Tibial nerve (tissue), 3 donors: ENCODE results near the gene SLC35A2.

Experiments used
- CTCF ChIP-seq, 5 experiments: fragments of 200-600 bp in 3 of 5; fragments of 450-650 bp in 2 of 5; sonication (generic) in 3 of 5; IDR thresholded peaks; one replicate each; pipeline ENCODE4 v1.5.1; 2016 to 2019; ENCODE audit warnings: antibody characterized with exemption in 5 of 5, mild to moderate bottlenecking in 3 of 5, moderate library complexity in 2 of 5
- POLR2A ChIP-seq, 2 donors: fragments of 450-650 bp; IDR thresholded peaks; one replicate each; pipeline ENCODE4 v1.6.1; 2017; ENCODE audit warnings: antibody characterized with exemption in 2 of 2, mild to moderate bottlenecking in 2 of 2, moderate library complexity in 2 of 2

- TF ChIP-seq CTCF (IDR thresholded peaks at IDR 0.05) (no peak), POLR2A (IDR thresholded peaks at IDR 0.05) (no peak)
Measured at GRCh38 chrX:48897157-48897624, 14.3 kb downstream of the SLC35A2 start.
